GM12878 (cell line): ENCODE measurements around the gene COMT. TPM values are rescaled to one million over a fixed set of nuclear protein-coding genes. Genes with fewer than 3 reads are reported as not detected.

Source experiments
- ATAC-seq: fragments of 200-7000 bp; cut with Tn5 transposase; 3 replicates; pipeline ENCODE4 v1.9.1; 2020; ENCODE audit warnings: mild to moderate bottlenecking, moderate library complexity
- BruUV-seq: library from RNA; stranded (reverse); fragments of 400-500 nt; replicated peaks from 2 replicates; lab custom pipeline; 2021; lab: Mats Ljungman, UMichigan
- CTCF ChIA-PET: fragments of 300-600 bp; sonication (Branson Sonifier 250); formaldehyde crosslinking; extraction: SDS; loops from one replicate; lab custom pipeline; 2021; ENCODE audit warnings: inconsistent platforms; lab: Yijun Ruan, JAX
- POLR2A ChIA-PET: fragments of 350-600 bp; formaldehyde crosslinking; extraction: SDS; loops from one replicate; lab custom pipeline; 2021; ENCODE audit warnings: inconsistent platforms; lab: Charles Lee
- RAD21 ChIA-PET: fragments of 300-600 bp; sonication (Branson Sonifier 250); formaldehyde crosslinking; loops from one replicate; lab custom pipeline; 2023; ENCODE audit warnings: antibody characterized with exemption; ENCODE audit not compliant: unreplicated experiment; lab: Charles Lee
- SMC1A ChIA-PET: fragments of 300-600 bp; sonication (Branson Sonifier 250); formaldehyde crosslinking; loops from one replicate; lab custom pipeline; 2023; ENCODE audit not compliant: unreplicated experiment, uncharacterized antibody; lab: Charles Lee
- DNase-seq: peaks from one replicate; pipeline ENCODE4 v3.0.0-alpha.2; 2011; ENCODE audit warnings: low read depth, low spot score
- FAIRE-seq: peaks from 3 replicates; lab custom pipeline; 2011; peaks lifted over from hg19 to GRCh38; lab: Jason Lieb, UNC
- H2AFZ ChIP-seq: 2 replicates; pipeline ENCODE4 v1.6.0; 2011; ENCODE audit warnings: low read depth, low read length, control low read depth; ENCODE audit not compliant: control insufficient read depth
- H3K27ac ChIP-seq: 2 replicates; pipeline ENCODE4 v1.5.1; 2011; ENCODE audit warnings: control low read depth; ENCODE audit not compliant: control insufficient read depth, insufficient read depth
- H3K27me3 ChIP-seq, 2 experiments: replicated peaks in 1 of 2; 2 replicates each; pipeline versions ENCODE4 v1.6.0 to v1.6.1; 2011; ENCODE audit warnings: low read length in 1 of 2; ENCODE audit not compliant: control insufficient read depth in 2 of 2, insufficient read depth in 2 of 2
- H3K36me3 ChIP-seq, 2 experiments: 2 replicates each; pipeline ENCODE4 v1.5.1; 2011; ENCODE audit warnings: low read length in 1 of 2; ENCODE audit not compliant: control insufficient read depth in 2 of 2, insufficient read depth in 2 of 2
- H3K4me1 ChIP-seq: 2 replicates; pipeline ENCODE4 v1.6.1; 2011; ENCODE audit warnings: mild to moderate bottlenecking, low read length, moderate library complexity, mixed read lengths; ENCODE audit not compliant: control insufficient read depth, insufficient read depth
- H3K4me2 ChIP-seq: 2 replicates; pipeline ENCODE4 v1.6.0; 2011; ENCODE audit warnings: control low read depth; ENCODE audit not compliant: control insufficient read depth, insufficient read depth
- H3K4me3 ChIP-seq: fragments of 200-600 bp; sonication (generic); 2 replicates; pipeline ENCODE4 v1.5.1; 2016
- H3K79me2 ChIP-seq: 2 replicates; pipeline ENCODE4 v1.6.0; 2011; ENCODE audit warnings: low read length; ENCODE audit not compliant: control insufficient read depth, insufficient read depth
- H3K9ac ChIP-seq: 2 replicates; pipeline ENCODE4 v1.8.0; 2011; ENCODE audit warnings: low read length, control low read depth, mixed read lengths; ENCODE audit not compliant: control insufficient read depth, insufficient read depth
- H3K9me3 ChIP-seq: replicated peaks from 3 replicates; pipeline ENCODE4 v1.5.1; 2011; ENCODE audit warnings: mild to moderate bottlenecking, low read length; ENCODE audit not compliant: control insufficient read depth, insufficient read depth
- H4K20me1 ChIP-seq: 2 replicates; pipeline ENCODE4 v1.6.0; 2011; ENCODE audit not compliant: control insufficient read depth, insufficient read depth
- ATF3 ChIP-seq: IDR thresholded peaks from 2 replicates; pipeline ENCODE4 v1.6.1; 2011; ENCODE audit warnings: low read depth, mild to moderate bottlenecking, low read length, moderate library complexity, borderline replicate concordance; ENCODE audit errors: extremely low read depth
- CHD2 ChIP-seq: IDR thresholded peaks from 2 replicates; pipeline ENCODE4 v1.6.1; 2011; ENCODE audit warnings: low read depth, low read length, improper control_type of control experiment, borderline replicate concordance
- CREB1 ChIP-seq: IDR thresholded peaks from 2 replicates; pipeline ENCODE4 v1.6.1; 2012; ENCODE audit warnings: low read depth, mild to moderate bottlenecking, inconsistent platforms
- MEF2B ChIP-seq: fragments of 450-650 bp; IDR thresholded peaks from 2 replicates; pipeline ENCODE4 v1.6.1; 2018; ENCODE audit warnings: mild to moderate bottlenecking, moderate library complexity; ENCODE audit not compliant: partially characterized antibody, poor library complexity, severe bottlenecking
- NFIC ChIP-seq: IDR thresholded peaks from 2 replicates; pipeline ENCODE4 v1.6.1; 2012; ENCODE audit warnings: low read depth, mild to moderate bottlenecking, inconsistent platforms, low read length, moderate library complexity
- NFYB ChIP-seq: IDR thresholded peaks from 2 replicates; pipeline ENCODE4 v1.6.1; 2011; ENCODE audit warnings: low read depth, mild to moderate bottlenecking, low read length, improper control_type of control experiment, moderate library complexity; ENCODE audit not compliant: insufficient read depth
- NR2C1 ChIP-seq: fragments of 450-650 bp; IDR thresholded peaks from 2 replicates; pipeline ENCODE4 v1.6.1; 2017; ENCODE audit warnings: antibody characterized with exemption, mild to moderate bottlenecking, moderate library complexity
- NR2C2 ChIP-seq: IDR thresholded peaks from 2 replicates; pipeline ENCODE4 v1.6.1; 2011; ENCODE audit warnings: borderline replicate concordance, low read depth; ENCODE audit not compliant: control insufficient read depth, insufficient read length
- NR2F1 ChIP-seq: fragments of 450-650 bp; conservative IDR thresholded peaks from 2 replicates; pipeline ENCODE4 v1.6.1; 2017; ENCODE audit warnings: mild to moderate bottlenecking
- SP1 ChIP-seq: IDR thresholded peaks from one replicate; pipeline ENCODE4 v1.6.1; 2011; ENCODE audit warnings: low read depth, low read length
- TCF7 ChIP-seq: IDR thresholded peaks from 2 replicates; pipeline ENCODE4 v1.6.1; 2014; ENCODE audit warnings: antibody characterized with exemption, borderline replicate concordance
- ZNF24 ChIP-seq: fragments of 450-650 bp; IDR thresholded peaks from 2 replicates; pipeline ENCODE4 v1.6.1; 2017; ENCODE audit warnings: antibody characterized with exemption, mild to moderate bottlenecking
- WGBS: methylation state at CpG from one replicate; pipeline ENCODE4 v1.1.6; 2016; ENCODE audit warnings: low lambda C conversion rate; ENCODE audit not compliant: insufficient replicate concordance, insufficient coverage; ENCODE audit errors: missing lambda C conversion rate; 5-methylcytosine and 5-hydroxymethylcytosine counted together
- in situ Hi-C: fragments of 300-500 bp; cut with MboI; formaldehyde crosslinking; loops from 9 replicates; pipeline ENCODE4 v1.14.3; 2018; ENCODE audit warnings: mixed read lengths
- intact Hi-C: fragments of 100-400 bp; cut with micrococcal nuclease; formaldehyde crosslinking; loops from one replicate; pipeline ENCODE4 v1.14.2; 2022; ENCODE audit not compliant: unreplicated experiment
- polyA plus RNA-seq, 11 experiments: library from polyadenylated mRNA; depleted of rRNA in 4 of 11; unstranded in 6 of 11; stranded (reverse) in 5 of 11; fragments of >200 nt; fragmentation: Nextera tagmentation in 4 of 11; fragmentation: Illumina TruSeq in 1 of 11; extraction: Ambion mirVana in 4 of 11; extraction: Trizol in 1 of 11; gene quantifications; 1 replicate in 1 of 11; 2 replicates in 10 of 11; pipeline versions ENCODE4 v1.2.1 to v1.2.3, GENCODE V29; 2011 to 2016; ENCODE audit warnings: inconsistent platforms in 2 of 11, missing spikeins in 2 of 11, low read depth in 1 of 11
- total RNA-seq, 4 experiments: library from RNA; depleted of rRNA in 3 of 4; stranded (reverse); fragments of >200 nt in 3 of 4; fragmentation: Illumina TruSeq in 1 of 4; extraction: Trizol in 1 of 4; gene quantifications; 2 replicates each; pipeline versions ENCODE4 v1.2.1 to v1.2.3, GENCODE V29; 2013 to 2021
- TF ChIP-seq, protein P1 (sequence below): fragments of 450-650 bp; IDR thresholded peaks from 2 replicates; pipeline ENCODE4 v1.6.1; 2017; ENCODE audit warnings: mild to moderate bottlenecking, moderate library complexity
- TF ChIP-seq, protein P2 (sequence below): IDR thresholded peaks from 2 replicates; pipeline ENCODE4 v1.6.1; 2011; ENCODE audit warnings: low read depth, low read length, improper control_type of control experiment, borderline replicate concordance

Gene COMT
- total and polyA plus RNA-seq, 10 of the 15 experiments (the other 5 are each of a cell fraction or from before 2014, with no cell fraction given) = 4.5 to 152 (median 66.1) TPM

DNA sequence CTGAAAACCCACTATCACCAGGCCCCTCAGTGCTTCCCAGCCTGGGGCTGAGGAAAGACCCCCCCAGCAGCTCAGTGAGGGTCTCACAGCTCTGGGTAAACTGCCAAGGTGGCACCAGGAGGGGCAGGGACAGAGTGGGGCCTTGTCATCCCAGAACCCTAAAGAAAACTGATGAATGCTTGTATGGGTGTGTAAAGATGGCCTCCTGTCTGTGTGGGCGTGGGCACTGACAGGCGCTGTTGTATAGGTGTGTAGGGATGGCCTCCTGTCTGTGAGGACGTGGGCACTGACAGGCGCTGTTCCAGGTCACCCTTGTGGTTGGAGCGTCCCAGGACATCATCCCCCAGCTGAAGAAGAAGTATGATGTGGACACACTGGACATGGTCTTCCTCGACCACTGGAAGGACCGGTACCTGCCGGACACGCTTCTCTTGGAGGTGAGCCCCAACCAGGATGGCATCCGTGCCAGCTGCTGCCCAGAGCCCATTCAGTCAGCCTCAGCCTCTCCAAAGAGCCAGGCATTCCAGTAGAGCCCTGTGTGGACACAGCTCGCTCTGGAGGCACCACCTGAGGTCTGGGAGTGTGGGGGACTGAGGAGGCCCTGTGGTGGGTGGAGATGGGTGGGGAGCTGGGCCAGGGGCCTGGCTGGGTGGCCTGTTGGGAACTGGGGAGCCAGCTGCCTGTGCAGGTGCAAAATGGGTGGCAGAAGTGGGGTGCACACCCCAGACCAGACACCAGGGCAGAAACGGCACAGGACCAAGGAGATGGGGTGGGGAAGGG, 22.5 kb downstream of the COMT start:
- Histone ChIP-seq H3K4me2 (no peak overlapping the region), H3K9ac (no peak overlapping the region), H3K27me3 (no peaks in the 10 kb centered on the region), H4K20me1 (no peaks in the 10 kb centered on the region), H3K36me3 (peaks cover 2 to 3% of the 10 kb centered on the region in 2 experiments; a peak in 2 of 4 replicates), H3K4me1 (no peaks in the 10 kb centered on the region), H2AFZ (no peak overlapping the region), H3K79me2 (no peaks in the 10 kb centered on the region), H3K9me3 (no peaks in the 10 kb centered on the region), H3K27ac (no peak overlapping the region), H3K4me3 (no peak overlapping the region)
- intact Hi-C loops (no loop called here), in situ Hi-C loops (no loop called here)
- ChIA-PET RAD21 (no interaction called here), SMC1A (no interaction called here), CTCF (no interaction called here), POLR2A (no interaction called here)
- WGBS = 93% methylated on average over 12 of the region's 12 CpGs
- DNase-seq (no peak), FAIRE-seq (no peak), ATAC-seq (no peak)
- BruUV-seq = no TSS peak
- TF ChIP-seq NFIC (no peak), SP1 (no peak), CREB1 (no peak), NR2C2 (no peak), NR2C1 (no peak), MEF2B (no peak), ZNF24 (no peak), ATF3 (no peak), NR2F1 (no peak), NFYB (no peak), CHD2 (no peak), TCF7 (no peak)
- TF ChIP-seq, protein P1, sequence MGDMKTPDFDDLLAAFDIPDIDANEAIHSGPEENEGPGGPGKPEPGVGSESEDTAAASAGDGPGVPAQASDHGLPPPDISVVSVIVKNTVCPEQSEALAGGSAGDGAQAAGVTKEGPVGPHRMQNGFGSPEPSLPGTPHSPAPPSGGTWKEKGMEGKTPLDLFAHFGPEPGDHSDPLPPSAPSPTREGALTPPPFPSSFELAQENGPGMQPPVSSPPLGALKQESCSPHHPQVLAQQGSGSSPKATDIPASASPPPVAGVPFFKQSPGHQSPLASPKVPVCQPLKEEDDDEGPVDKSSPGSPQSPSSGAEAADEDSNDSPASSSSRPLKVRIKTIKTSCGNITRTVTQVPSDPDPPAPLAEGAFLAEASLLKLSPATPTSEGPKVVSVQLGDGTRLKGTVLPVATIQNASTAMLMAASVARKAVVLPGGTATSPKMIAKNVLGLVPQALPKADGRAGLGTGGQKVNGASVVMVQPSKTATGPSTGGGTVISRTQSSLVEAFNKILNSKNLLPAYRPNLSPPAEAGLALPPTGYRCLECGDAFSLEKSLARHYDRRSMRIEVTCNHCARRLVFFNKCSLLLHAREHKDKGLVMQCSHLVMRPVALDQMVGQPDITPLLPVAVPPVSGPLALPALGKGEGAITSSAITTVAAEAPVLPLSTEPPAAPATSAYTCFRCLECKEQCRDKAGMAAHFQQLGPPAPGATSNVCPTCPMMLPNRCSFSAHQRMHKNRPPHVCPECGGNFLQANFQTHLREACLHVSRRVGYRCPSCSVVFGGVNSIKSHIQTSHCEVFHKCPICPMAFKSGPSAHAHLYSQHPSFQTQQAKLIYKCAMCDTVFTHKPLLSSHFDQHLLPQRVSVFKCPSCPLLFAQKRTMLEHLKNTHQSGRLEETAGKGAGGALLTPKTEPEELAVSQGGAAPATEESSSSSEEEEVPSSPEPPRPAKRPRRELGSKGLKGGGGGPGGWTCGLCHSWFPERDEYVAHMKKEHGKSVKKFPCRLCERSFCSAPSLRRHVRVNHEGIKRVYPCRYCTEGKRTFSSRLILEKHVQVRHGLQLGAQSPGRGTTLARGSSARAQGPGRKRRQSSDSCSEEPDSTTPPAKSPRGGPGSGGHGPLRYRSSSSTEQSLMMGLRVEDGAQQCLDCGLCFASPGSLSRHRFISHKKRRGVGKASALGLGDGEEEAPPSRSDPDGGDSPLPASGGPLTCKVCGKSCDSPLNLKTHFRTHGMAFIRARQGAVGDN = no peak
- TF ChIP-seq, protein P2, sequence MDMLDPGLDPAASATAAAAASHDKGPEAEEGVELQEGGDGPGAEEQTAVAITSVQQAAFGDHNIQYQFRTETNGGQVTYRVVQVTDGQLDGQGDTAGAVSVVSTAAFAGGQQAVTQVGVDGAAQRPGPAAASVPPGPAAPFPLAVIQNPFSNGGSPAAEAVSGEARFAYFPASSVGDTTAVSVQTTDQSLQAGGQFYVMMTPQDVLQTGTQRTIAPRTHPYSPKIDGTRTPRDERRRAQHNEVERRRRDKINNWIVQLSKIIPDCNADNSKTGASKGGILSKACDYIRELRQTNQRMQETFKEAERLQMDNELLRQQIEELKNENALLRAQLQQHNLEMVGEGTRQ = no peak
